Activated CD4-positive, alpha-beta T cell treated with anti-CD3 and anti-CD28 coated beads, Interleukin-2, amount 10 ng/mL, durations not matched to agents 24 days and 14 days (primary cell): Measurements from ENCODE around the gene EPRS1. TPM values are rescaled to one million over a fixed set of nuclear protein-coding genes. Genes with fewer than 3 reads are reported as not detected.
"Not testable (repeated sequence)": the region's sequence is repeated elsewhere in the genome, so short reads cannot be mapped to it uniquely, and the experiment has no call there.

Source experiments
- DNase-seq: peaks from one replicate; pipeline ENCODE4 v3.0.0; 2022
- H3K27ac Mint-ChIP-seq: one replicate; pipeline ENCODE4 v1.8.0; 2022; ENCODE audit warnings: mild to moderate bottlenecking, mixed read lengths
- H3K27me3 Mint-ChIP-seq: one replicate; pipeline ENCODE4 v1.8.0; 2022; ENCODE audit warnings: mixed read lengths
- H3K36me3 Mint-ChIP-seq: one replicate; pipeline ENCODE4 v1.8.0; 2022; ENCODE audit warnings: low read depth, mild to moderate bottlenecking, mixed read lengths
- H3K4me1 Mint-ChIP-seq: one replicate; pipeline ENCODE4 v1.8.0; 2021; ENCODE audit warnings: mixed read lengths
- H3K4me3 Mint-ChIP-seq: one replicate; pipeline ENCODE4 v1.8.0; 2022; ENCODE audit warnings: mild to moderate bottlenecking, moderate library complexity, mixed read lengths
- H3K9me3 Mint-ChIP-seq: one replicate; pipeline ENCODE4 v1.8.0; 2021; ENCODE audit warnings: mixed read lengths
- intact Hi-C: fragments of 100-400 bp; cut with micrococcal nuclease; formaldehyde crosslinking; loops from one replicate; pipeline ENCODE4 v1.15.1; 2023
- total RNA-seq: library from RNA; stranded (reverse); gene quantifications from 2 replicates; pipeline ENCODE4 v1.2.3, GENCODE V29; 2022

EPRS1 gene
- total RNA-seq, 1 donor from 2014 or later: 200 TPM

DNA sequence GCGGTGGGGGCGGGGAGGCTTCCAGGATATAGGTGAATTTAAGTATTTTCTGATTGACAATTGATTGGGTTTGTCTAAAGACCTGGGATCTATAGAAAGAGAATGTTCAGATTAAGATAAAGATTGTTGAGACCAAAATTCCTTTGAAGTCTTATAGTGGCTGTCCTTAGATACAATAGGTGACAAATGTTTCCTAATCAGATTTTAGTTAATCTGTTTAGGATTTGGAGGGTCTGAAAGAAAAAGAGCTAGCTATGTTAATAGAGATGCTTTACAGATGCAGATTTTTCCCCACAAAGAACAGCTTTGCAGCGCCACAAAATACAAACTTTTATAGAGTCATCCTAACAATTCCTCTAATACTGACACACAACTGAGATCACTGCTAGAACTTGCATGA lies 14.6 kb upstream of the EPRS1 start:
- peaks cover 4% of the 10 kb centered on the region for H3K4me1 Mint-ChIP-seq
- H3K36me3 Mint-ChIP-seq: peaks cover 32% of the 10 kb centered on the region
- H3K27me3 Mint-ChIP-seq: no peaks in the 10 kb centered on the region
- no peak for DNase-seq
- no peaks in the 10 kb centered on the region for H3K9me3 Mint-ChIP-seq
- no peak overlapping the region for H3K27ac Mint-ChIP-seq
- H3K4me3 Mint-ChIP-seq: no peak overlapping the region
- intact Hi-C loops: no loop called here

DNA sequence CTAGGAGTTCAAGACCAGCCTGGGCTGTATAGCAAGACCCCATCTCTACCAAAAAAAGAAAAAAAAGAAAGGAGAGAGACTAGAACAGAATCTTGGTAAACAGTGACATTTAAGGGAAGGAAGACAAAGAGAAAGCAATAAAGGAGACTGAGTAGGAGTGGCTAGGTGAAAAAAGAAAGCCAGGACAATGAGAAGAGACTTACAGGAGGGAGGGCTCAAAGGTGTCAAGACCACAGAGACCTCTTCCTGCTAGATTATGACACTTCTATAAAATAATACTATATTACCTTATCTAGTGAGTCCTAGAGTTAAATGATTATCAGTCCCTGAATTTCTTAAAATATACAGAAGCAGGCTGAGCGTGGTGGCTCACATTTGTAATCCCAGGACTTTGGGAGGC lies 10.1 kb upstream of the EPRS1 start:
- Mint-ChIP-seq H3K36me3 (peaks cover 13% of the 10 kb centered on the region), H3K9me3 (no peaks in the 10 kb centered on the region)

DNA sequence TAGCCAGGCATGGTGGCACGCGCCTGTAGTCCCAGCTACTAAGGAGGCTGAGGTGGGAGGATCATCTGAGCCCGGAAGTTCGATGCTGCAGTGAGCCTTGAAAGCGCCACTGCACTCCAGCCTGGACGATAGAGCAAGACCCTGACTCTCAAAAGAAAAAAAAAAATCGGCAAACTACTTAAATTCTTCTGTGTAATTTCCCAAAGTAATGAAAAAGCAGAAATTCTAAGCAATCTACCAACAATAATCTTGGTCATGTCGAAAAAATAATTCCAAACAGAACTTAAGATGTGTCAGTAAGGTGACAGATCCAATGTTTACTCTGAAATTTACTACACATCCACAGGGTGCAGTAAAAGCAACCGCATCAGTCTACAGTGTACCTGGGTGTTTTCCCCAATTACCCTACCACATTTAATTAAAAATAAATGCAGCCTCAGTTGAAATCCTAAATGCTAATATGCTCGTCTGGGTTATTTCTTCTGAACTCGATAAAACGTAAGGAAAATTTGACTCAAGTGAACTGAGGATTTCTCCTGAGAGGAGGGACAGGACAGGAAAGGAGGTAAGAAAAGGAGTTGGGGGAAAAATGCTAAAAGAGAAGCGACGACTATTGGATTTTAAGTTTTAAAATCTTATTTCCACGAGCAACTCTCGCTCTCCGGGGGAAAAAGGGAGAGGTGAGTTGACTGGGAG lies 801 bp downstream of the EPRS1 start:
- H3K4me1 Mint-ChIP-seq: peaks cover 37% of the 10 kb centered on the region
- no peaks in the 10 kb centered on the region for H3K27me3 Mint-ChIP-seq
- H3K36me3 Mint-ChIP-seq: peaks cover 19% of the 10 kb centered on the region
- intact Hi-C loops: loop anchor here (1.0 to 10.0 kb wide), 4 partner anchors 44 to 1789 kb away; partner anchors contain the start of genes BPNT1, IARS2 and RAB3GAP2
- no peaks in the 10 kb centered on the region for H3K9me3 Mint-ChIP-seq
- peak overlapping the region; percentile 91 for H3K4me3 Mint-ChIP-seq
- peak; percentile 65 for DNase-seq
- H3K27ac Mint-ChIP-seq: peak overlapping the region; percentile 92

More for the DNA sequence above, 10.1 kb upstream of the EPRS1 start:
- intact Hi-C loops: no loop called here
- DNase-seq: no peak
- no peaks in the 10 kb centered on the region for H3K27me3 Mint-ChIP-seq
- H3K27ac Mint-ChIP-seq: peak overlapping the region; percentile 73
- no peak overlapping the region for H3K4me3 Mint-ChIP-seq
- peaks cover 4% of the 10 kb centered on the region for H3K4me1 Mint-ChIP-seq

DNA sequence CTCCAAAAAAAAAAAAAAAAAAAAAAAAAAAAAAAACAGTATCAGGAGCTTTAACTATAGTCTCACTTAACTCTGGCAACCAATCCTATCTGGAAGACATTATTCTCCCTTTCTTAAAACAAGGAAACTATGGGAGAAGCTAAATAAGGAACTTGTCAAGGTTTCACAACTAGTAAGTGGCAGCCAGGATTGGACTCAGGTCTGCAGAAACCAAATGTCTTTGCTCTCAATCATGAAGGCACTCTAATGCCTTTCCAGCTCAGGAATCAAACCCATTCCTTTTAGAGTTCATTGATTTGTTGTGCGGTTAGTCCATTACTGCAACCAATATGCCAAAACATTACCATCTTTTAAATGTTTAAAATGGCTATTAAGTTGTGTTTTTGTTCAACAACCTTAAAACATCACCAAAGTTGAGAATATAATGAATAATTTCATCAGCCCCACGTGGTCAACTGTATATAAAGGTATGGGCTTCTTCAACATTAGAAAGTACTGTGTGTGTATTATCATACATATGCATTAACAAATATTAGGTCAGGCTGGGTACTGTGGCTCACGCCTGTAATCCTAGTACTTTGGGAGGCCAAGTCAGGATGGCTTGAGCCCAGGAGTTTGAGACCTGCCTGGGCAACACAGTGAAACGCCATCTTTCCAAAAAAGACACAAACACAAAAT lies 1.5 kb downstream of the EPRS1 start:
- Mint-ChIP-seq H3K4me1 (peaks cover 37% of the 10 kb centered on the region), H3K36me3 (peaks cover 20% of the 10 kb centered on the region), H3K9me3 (no peaks in the 10 kb centered on the region)

GRCh38 chr1:220043646-220044045 lies 2.7 kb downstream of the EPRS1 start:
- intact Hi-C loops: loop anchor here (10.0 kb wide), 1 partner anchor 1791 kb away; no protein-coding TSS in a partner anchor
- no peak for DNase-seq
- peak overlapping the region; percentile 56 for H3K4me3 Mint-ChIP-seq
- no peaks in the 10 kb centered on the region for H3K9me3 Mint-ChIP-seq
- H3K36me3 Mint-ChIP-seq: peaks cover 28% of the 10 kb centered on the region
- H3K27me3 Mint-ChIP-seq: no peaks in the 10 kb centered on the region
- peaks cover 40% of the 10 kb centered on the region for H3K4me1 Mint-ChIP-seq
- peak overlapping the region; percentile 0 for H3K27ac Mint-ChIP-seq

More for the DNA sequence above, 1.5 kb downstream of the EPRS1 start:
- intact Hi-C loops: loop anchor here (5.0 to 10.0 kb wide), 2 partner anchors 227 to 1790 kb away; partner anchors contain the start of gene RAB3GAP2
- Mint-ChIP-seq H3K27ac (peak overlapping the region; percentile 92), H3K4me3 (peak overlapping the region; percentile 91), H3K27me3 (no peaks in the 10 kb centered on the region)
- DNase-seq: no peak

DNA sequence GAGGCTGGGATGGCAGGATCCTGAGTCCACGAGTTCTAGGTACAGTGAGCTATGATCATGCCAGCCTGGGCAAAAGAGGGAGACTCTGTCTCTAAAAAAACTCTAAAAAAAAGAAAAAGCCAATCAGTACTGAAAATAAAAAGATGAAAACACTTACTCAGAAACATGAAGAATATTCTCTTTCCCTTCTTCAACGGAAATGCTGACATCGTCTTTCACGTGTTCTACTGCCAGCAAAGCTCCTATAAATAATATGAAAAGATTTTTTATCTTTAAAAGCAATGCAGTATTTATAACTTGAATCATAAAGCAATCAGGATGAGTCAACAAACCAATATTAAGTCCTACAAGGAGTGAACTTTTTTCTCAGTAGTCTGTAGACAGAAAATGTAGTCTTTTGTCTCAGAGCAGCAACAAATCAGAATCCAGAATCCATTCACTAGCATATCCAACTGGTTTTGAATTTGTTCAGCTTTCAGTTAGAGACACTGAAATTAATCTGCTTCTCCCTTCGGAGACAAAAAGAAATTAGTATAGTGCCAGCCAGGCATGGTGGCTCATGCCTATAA lies 6.2 kb downstream of the EPRS1 start:
- Mint-ChIP-seq H3K4me1 (peaks cover 37% of the 10 kb centered on the region), H3K9me3 (no peaks in the 10 kb centered on the region), H3K4me3 (no peak overlapping the region), H3K27me3 (no peaks in the 10 kb centered on the region), H3K36me3 (peaks cover 43% of the 10 kb centered on the region), H3K27ac (no peak overlapping the region)
- intact Hi-C loops: loop anchor here (10.0 kb wide), 1 partner anchor 1795 kb away; no protein-coding TSS in a partner anchor
- DNase-seq: no peak

GRCh38 chr1:220038640-220039039 lies 7.7 kb downstream of the EPRS1 start:
- Mint-ChIP-seq H3K27me3 (no peaks in the 10 kb centered on the region), H3K9me3 (no peaks in the 10 kb centered on the region), H3K4me1 (peaks cover 34% of the 10 kb centered on the region), H3K36me3 (peaks cover 47% of the 10 kb centered on the region), H3K4me3 (no peak overlapping the region), H3K27ac (peak overlapping the region; percentile 62)
- DNase-seq: no peak
- intact Hi-C loops: no loop called here

DNA sequence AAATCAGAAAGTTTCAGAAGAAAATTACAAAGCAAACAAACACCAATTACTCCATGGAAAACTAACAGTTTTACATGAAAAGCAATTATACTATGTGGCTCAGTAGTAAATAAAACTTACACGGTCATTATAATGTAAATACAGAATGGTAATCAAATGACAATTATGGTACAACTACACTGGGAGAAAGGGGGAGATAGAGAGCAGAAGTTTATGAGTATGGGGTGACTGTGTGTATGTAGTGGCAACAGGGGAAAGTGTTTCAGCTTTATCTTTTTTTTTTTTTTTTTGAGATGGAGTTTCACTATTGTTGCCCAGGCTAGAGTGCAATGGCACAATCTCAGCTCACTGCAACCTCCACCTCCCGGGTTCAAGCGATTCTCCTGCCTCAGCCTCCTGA lies 8.5 kb downstream of the EPRS1 start:
- DNase-seq, H3K9me3 Mint-ChIP-seq, H3K4me3 Mint-ChIP-seq, H3K27me3 Mint-ChIP-seq, intact Hi-C loops: not testable (repeated sequence)
- H3K36me3 Mint-ChIP-seq: peaks cover 43% of the 10 kb centered on the region
- H3K4me1 Mint-ChIP-seq: peaks cover 28% of the 10 kb centered on the region
- peak overlapping the region; percentile 21 for H3K27ac Mint-ChIP-seq

GRCh38 chr1:220032911-220033310 lies 13.4 kb downstream of the EPRS1 start:
- DNase-seq: no peak
- Mint-ChIP-seq H3K4me1 (peaks cover 14% of the 10 kb centered on the region), H3K27me3 (no peaks in the 10 kb centered on the region)

DNA sequence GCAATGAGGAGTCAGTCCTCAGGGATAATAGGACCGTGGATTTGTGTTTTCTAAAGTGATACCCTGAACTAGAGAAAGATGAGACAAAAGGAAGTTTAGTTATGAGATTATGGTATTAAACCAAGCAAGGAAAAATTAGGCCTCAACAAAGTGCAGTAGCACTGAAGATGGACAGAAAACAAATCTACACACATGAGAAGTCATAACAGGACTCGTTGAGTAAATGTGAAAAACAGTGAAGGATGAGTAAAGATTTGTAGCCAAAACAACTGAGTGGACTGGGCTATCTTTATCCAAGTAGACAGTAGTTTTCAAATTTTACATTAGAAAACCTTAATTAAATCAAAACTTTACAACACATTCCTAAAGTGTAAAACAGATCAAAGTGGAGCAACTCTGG lies 15.0 kb downstream of the EPRS1 start:
- Mint-ChIP-seq H3K27me3 (no peaks in the 10 kb centered on the region), H3K4me3 (no peak overlapping the region), H3K27ac (no peak overlapping the region), H3K4me1 (peaks cover 6% of the 10 kb centered on the region), H3K9me3 (no peaks in the 10 kb centered on the region), H3K36me3 (peaks cover 42% of the 10 kb centered on the region)
- intact Hi-C loops: no loop called here
- DNase-seq: no peak

More at GRCh38 chr1:220032911-220033310, 13.4 kb downstream of the EPRS1 start:
- intact Hi-C loops: no loop called here
- H3K4me3 Mint-ChIP-seq: no peak overlapping the region
- H3K9me3 Mint-ChIP-seq: no peaks in the 10 kb centered on the region
- no peak overlapping the region for H3K27ac Mint-ChIP-seq
- peaks cover 50% of the 10 kb centered on the region for H3K36me3 Mint-ChIP-seq

DNA sequence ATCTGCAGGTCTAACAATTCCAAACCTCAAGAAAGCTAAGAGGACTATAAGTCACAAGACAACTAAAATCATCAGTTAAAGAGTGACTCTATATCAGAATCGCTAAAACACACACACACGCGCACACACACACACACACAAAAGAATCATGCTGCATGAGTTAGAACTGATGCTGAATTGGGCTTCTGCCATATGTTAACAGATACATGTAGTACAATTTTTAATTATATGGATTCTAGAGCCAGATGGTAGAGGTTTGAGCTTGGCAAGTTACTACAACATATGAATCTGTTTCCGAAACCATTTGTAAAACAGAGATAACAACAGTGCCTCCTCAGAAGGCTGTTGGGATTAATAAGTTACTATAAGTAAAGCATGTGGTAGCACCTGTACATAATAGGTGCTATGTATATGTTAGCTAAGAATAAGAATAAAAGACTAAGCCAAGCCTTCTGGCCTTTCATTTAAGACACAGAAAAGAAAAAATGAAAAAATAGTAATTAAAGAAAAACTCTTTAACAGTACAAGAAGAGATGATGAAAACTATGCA lies 17.9 kb downstream of the EPRS1 start:
- Mint-ChIP-seq H3K4me3 (no peak overlapping the region), H3K36me3 (peaks cover 50% of the 10 kb centered on the region), H3K9me3 (no peaks in the 10 kb centered on the region), H3K27me3 (no peaks in the 10 kb centered on the region), H3K27ac (no peak overlapping the region), H3K4me1 (no peaks in the 10 kb centered on the region)
- intact Hi-C loops: no loop called here
- no peak for DNase-seq

GRCh38 chr1:220019071-220019470 lies 27.2 kb downstream of the EPRS1 start:
- peaks cover 28% of the 10 kb centered on the region for H3K4me1 Mint-ChIP-seq
- intact Hi-C loops: no loop called here
- H3K9me3 Mint-ChIP-seq: no peaks in the 10 kb centered on the region
- H3K27ac Mint-ChIP-seq: no peak overlapping the region
- H3K27me3 Mint-ChIP-seq: no peaks in the 10 kb centered on the region
- H3K36me3 Mint-ChIP-seq: peaks cover 69% of the 10 kb centered on the region
- DNase-seq: no peak
- no peak overlapping the region for H3K4me3 Mint-ChIP-seq

DNA sequence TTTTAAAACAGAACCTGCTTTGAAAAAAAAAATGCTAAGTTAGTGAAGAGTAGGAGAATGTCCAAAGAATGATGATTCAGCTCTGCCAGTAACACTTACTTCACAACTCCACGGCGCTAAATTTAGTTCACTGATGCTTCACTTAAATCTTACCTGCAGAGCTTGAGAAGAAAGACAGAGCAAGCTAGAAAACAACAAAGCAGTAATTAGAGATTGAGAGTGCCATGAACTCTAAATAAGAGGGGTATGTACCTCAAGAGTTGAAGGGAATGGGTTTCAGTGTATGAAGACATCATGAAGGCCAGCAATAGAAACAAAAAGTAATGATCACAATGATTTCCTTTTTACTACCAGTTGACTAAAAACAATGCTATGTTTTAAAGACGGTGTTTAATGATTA lies 32.8 kb downstream of the EPRS1 start:
- Mint-ChIP-seq H3K4me3 (peak overlapping the region; percentile 50), H3K27me3 (no peaks in the 10 kb centered on the region), H3K27ac (peak overlapping the region; percentile 75), H3K36me3 (peaks cover 68% of the 10 kb centered on the region), H3K9me3 (no peaks in the 10 kb centered on the region), H3K4me1 (peaks cover 33% of the 10 kb centered on the region)
- intact Hi-C loops: no loop called here
- DNase-seq: no peak

DNA sequence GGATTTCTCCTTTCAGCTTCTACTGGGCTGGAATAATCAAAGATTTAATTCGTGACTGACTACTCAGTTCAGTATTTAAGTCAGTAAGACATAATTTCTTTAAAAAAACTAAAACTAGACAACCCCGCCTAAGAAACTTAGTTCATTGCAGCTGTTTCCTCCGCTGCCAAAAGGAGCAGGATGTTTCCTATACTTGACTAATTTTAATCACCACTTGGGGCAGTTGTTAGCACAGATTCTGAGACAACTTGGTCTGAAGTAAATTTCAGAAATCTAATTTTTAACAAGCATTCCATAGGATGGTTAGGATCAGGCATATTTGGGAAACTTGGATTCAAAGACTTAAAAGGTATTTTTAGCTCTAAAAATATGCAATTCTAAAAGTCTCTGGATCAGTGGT lies 34.0 kb downstream of the EPRS1 start:
- Mint-ChIP-seq H3K9me3 (no peaks in the 10 kb centered on the region), H3K36me3 (peaks cover 65% of the 10 kb centered on the region), H3K27me3 (no peaks in the 10 kb centered on the region), H3K4me3 (no peak overlapping the region), H3K4me1 (peaks cover 32% of the 10 kb centered on the region), H3K27ac (peak overlapping the region; percentile 16)
- no peak for DNase-seq
- intact Hi-C loops: no loop called here
